Testis (tissue), 3 donors: ENCODE measurements around the gene SPACA9. TPM values are rescaled to one million over a fixed set of nuclear protein-coding genes. Genes with fewer than 3 reads are reported as not detected.

ENCODE experiments used
- DNase-seq: peaks from one replicate; pipeline ENCODE4 v3.0.0-alpha.2; 2019
- H3K27ac ChIP-seq, 2 donors: fragments of 200-600 bp; sonication (generic); one replicate each; pipeline ENCODE4 v1.5.1; 2019
- H3K27me3 ChIP-seq: fragments of 200-600 bp; sonication (generic); one replicate; pipeline ENCODE4 v1.5.1; 2019
- H3K36me3 ChIP-seq: fragments of 200-600 bp; sonication (generic); one replicate; pipeline ENCODE4 v1.5.1; 2017; ENCODE audit warnings: low read depth; ENCODE audit errors: missing control alignments
- H3K4me1 ChIP-seq: fragments of 200-600 bp; sonication (generic); one replicate; pipeline ENCODE4 v1.5.1; 2019
- H3K4me3 ChIP-seq, 2 donors: fragments of 200-600 bp; sonication (generic); one replicate each; pipeline ENCODE4 v1.5.1; 2017 to 2019
- H3K9me3 ChIP-seq: fragments of 200-600 bp; sonication (generic); one replicate; pipeline ENCODE4 v1.5.1; 2017
- CTCF ChIP-seq, 3 experiments: fragments of 450-650 bp in 2 of 3; fragments of 200-600 bp in 1 of 3; sonication (generic) in 1 of 3; IDR thresholded peaks; one replicate each; pipeline ENCODE4 v1.5.1; 2016 to 2019; ENCODE audit warnings: antibody characterized with exemption in 3 of 3, mild to moderate bottlenecking in 2 of 3, moderate library complexity in 1 of 3
- POLR2A ChIP-seq: fragments of 450-650 bp; IDR thresholded peaks from one replicate; pipeline ENCODE4 v1.6.1; 2017; ENCODE audit warnings: antibody characterized with exemption, mild to moderate bottlenecking, moderate library complexity
- WGBS, 2 donors: methylation state at CpG; one replicate each; pipeline ENCODE4 v1.1.5; 2018; 5-methylcytosine and 5-hydroxymethylcytosine counted together
- intact Hi-C: fragments of 100-400 bp; cut with DNase I; formaldehyde crosslinking; loops from one replicate; pipeline ENCODE4 v1.15.1; 2023; ENCODE audit warnings: low total_unique reads
- polyA plus RNA-seq: library from polyadenylated mRNA; stranded (reverse); fragments of 350-450 nt; fragmentation: Illumina TruSeq; extraction: RNeasy Lipid Tissue Mini Kit (QIAGEN cat#74804); gene quantifications from one replicate; pipeline ENCODE4 v1.2.3, GENCODE V29; 2014; ENCODE audit warnings: low read depth, low replicate concordance; ENCODE audit not compliant: insufficient read depth
- total RNA-seq, 2 donors: library from RNA; depleted of rRNA; stranded (reverse); fragments of >200 nt; gene quantifications; one replicate each; pipeline ENCODE4 v1.2.3, GENCODE V29; 2016

Gene SPACA9
- total and polyA plus RNA-seq, 3 donors from 2014 or later: 61.2 to 179 (median 115) TPM

- Histone ChIP-seq H3K9me3 (no peaks in the 10 kb centered on the region), H3K36me3 (no peaks in the 10 kb centered on the region), H3K27ac (no peak overlapping the region), H3K4me3 (no peak overlapping the region), H3K4me1 (no peaks in the 10 kb centered on the region), H3K27me3 (no peaks in the 10 kb centered on the region)
- TF ChIP-seq POLR2A (no peak), CTCF (IDR thresholded peaks at IDR 0.05) (no peak)
- WGBS, 2 donors: 89 to 90% methylated on average over 16 of the region's 16 CpGs
- intact Hi-C loops: no loop called here
- DNase-seq: no peak
Measured at GRCh38 chr9:132837501-132838286, 41.0 kb upstream of the SPACA9 start.

GRCh38 chr9:132838291-132838690, 40.4 kb upstream of the SPACA9 start:
- Histone ChIP-seq H3K27me3 (no peaks in the 10 kb centered on the region), H3K4me3 (no peak overlapping the region), H3K36me3 (no peaks in the 10 kb centered on the region), H3K9me3 (no peaks in the 10 kb centered on the region), H3K4me1 (no peaks in the 10 kb centered on the region), H3K27ac (no peak overlapping the region)
- TF ChIP-seq POLR2A (no peak), CTCF (IDR thresholded peaks at IDR 0.05) (no peak)
- WGBS, 2 donors: 92 to 98% methylated on average over 4 of the region's 4 CpGs
- intact Hi-C loops: no loop called here
- DNase-seq: no peak

GRCh38 chr9:132840980-132841379, 37.7 kb upstream of the SPACA9 start:
- Histone ChIP-seq H3K27ac (no peak overlapping the region), H3K36me3 (no peaks in the 10 kb centered on the region), H3K4me1 (no peaks in the 10 kb centered on the region), H3K4me3 (no peak overlapping the region), H3K9me3 (no peaks in the 10 kb centered on the region), H3K27me3 (no peaks in the 10 kb centered on the region)
- no peak for DNase-seq
- TF ChIP-seq POLR2A: no peak
- TF ChIP-seq CTCF (IDR thresholded peaks at IDR 0.05): no peak
- 85 to 88% methylated on average over 10 to 13 of the region's 13 CpGs for WGBS, 2 donors
- intact Hi-C loops: no loop called here

- 92 to 95% methylated on average over 5 of the region's 5 CpGs for WGBS, 2 donors
- TF ChIP-seq POLR2A: no peak
- TF ChIP-seq CTCF (IDR thresholded peaks at IDR 0.05): no peak
- no peak for DNase-seq
- Histone ChIP-seq H3K36me3 (no peaks in the 10 kb centered on the region), H3K27me3 (no peaks in the 10 kb centered on the region), H3K4me3 (no peak overlapping the region), H3K27ac (no peak overlapping the region), H3K4me1 (no peaks in the 10 kb centered on the region), H3K9me3 (no peaks in the 10 kb centered on the region)
- intact Hi-C loops: no loop called here
Measured at GRCh38 chr9:132842124-132843044, 36.3 kb upstream of the SPACA9 start.
